Glomerular visceral epithelial cell (primary cell): ENCODE data around the gene IP6K1.
"Not testable (repeated sequence)": the region's sequence is repeated elsewhere in the genome, so short reads cannot be mapped to it uniquely, and the experiment has no call there.

ENCODE experiments used
- DNase-seq: peaks from one replicate; pipeline ENCODE4 v3.0.0-alpha.2; 2016; ENCODE audit errors: extremely low spot score

Gene IP6K1

GRCh38 chr3:49712166-49712565 lies 74.2 kb downstream of the IP6K1 start:
- DNase-seq = no peak

- no peak for DNase-seq
These were observed 74.9 kb downstream of the IP6K1 start for GRCh38 chr3:49711489-49711888.

- no peak for DNase-seq
These were observed 76.5 kb downstream of the IP6K1 start for GRCh38 chr3:49709852-49710251.

- DNase-seq = no peak
These were observed 79.2 kb downstream of the IP6K1 start for GRCh38 chr3:49707113-49707480.

GRCh38 chr3:49706456-49707112 lies 79.8 kb downstream of the IP6K1 start:
- DNase-seq = no peak

- DNase-seq = no peak
These were observed 80.9 kb downstream of the IP6K1 start for GRCh38 chr3:49705390-49705960.

- DNase-seq = no peak
These were observed 81.7 kb downstream of the IP6K1 start for GRCh38 chr3:49704629-49705028.

GRCh38 chr3:49703956-49704355 lies 82.4 kb downstream of the IP6K1 start:
- no peak for DNase-seq

- DNase-seq = peak; percentile 67
These were observed 82.9 kb downstream of the IP6K1 start for GRCh38 chr3:49703443-49703927.

- DNase-seq = no peak
These were observed 83.7 kb downstream of the IP6K1 start for GRCh38 chr3:49702672-49703071.

GRCh38 chr3:49701388-49702077 lies 84.8 kb downstream of the IP6K1 start:
- DNase-seq = no peak

- DNase-seq = no peak
These were observed 85.8 kb downstream of the IP6K1 start for GRCh38 chr3:49700453-49701128.

GRCh38 chr3:49700014-49700413 lies 86.3 kb downstream of the IP6K1 start:
- DNase-seq = no peak

- no peak for DNase-seq
These were observed 86.9 kb downstream of the IP6K1 start for GRCh38 chr3:49699281-49699979.

- not testable (repeated sequence) for DNase-seq
These were observed 90.9 kb downstream of the IP6K1 start for GRCh38 chr3:49695350-49696015.

- DNase-seq = not testable (repeated sequence)
These were observed 91.8 kb downstream of the IP6K1 start for GRCh38 chr3:49694409-49695070.

- DNase-seq = not testable (repeated sequence)
These were observed 94.9 kb downstream of the IP6K1 start for GRCh38 chr3:49691481-49691880.

GRCh38 chr3:49690856-49691255 lies 95.5 kb downstream of the IP6K1 start:
- DNase-seq = not testable (repeated sequence)

- not testable (repeated sequence) for DNase-seq
These were observed 96.3 kb downstream of the IP6K1 start for GRCh38 chr3:49689908-49690624.
